Measurements from ENCODE around the gene GCG. TPM values are rescaled to one million over a fixed set of nuclear protein-coding genes. Genes with fewer than 3 reads are reported as not detected.
A peak's percentile ranks its signal among the peaks of the same experiment; 100 is the strongest.

GCG gene
- total and polyA plus RNA-seq, 10 of the 15 experiments (the other 5 are each of a cell fraction or from before 2014, with no cell fraction given), result not detected

- TF ChIP-seq YY1 (IDR thresholded peaks at IDR 0.05; ENCODE audit: low read depth, low read length) (0 out of 2 replicates have a peak, but pooled peaks have one; percentile 28), IRF3 (IDR thresholded peaks at IDR 0.05) (no peak)
These were observed 1.7 kb upstream of the GCG start (continued) for GRCh38 chr2:162153608-162154224.

- Histone ChIP-seq H3K36me3 (ENCODE audit: control insufficient read depth in 2 of 2, insufficient read depth in 2 of 2, low read length in 1 of 2) (no peaks in the 10 kb centered on the region), H3K4me3 (no peak overlapping the region), H3K9ac (ENCODE audit: control insufficient read depth, insufficient read depth, low read length) (no peak overlapping the region), H4K20me1 (ENCODE audit: control insufficient read depth, insufficient read depth) (no peaks in the 10 kb centered on the region), H3K27ac (ENCODE audit: control insufficient read depth, insufficient read depth) (no peak overlapping the region), H2AFZ (ENCODE audit: control insufficient read depth, low read depth, low read length) (no peak overlapping the region), H3K79me2 (ENCODE audit: control insufficient read depth, insufficient read depth, low read length) (no peaks in the 10 kb centered on the region), H3K27me3 (replicated peaks in 1 of 2; ENCODE audit: control insufficient read depth in 2 of 2, insufficient read depth in 2 of 2, low read length in 1 of 2) (no peaks in the 10 kb centered on the region), H3K4me2 (ENCODE audit: control insufficient read depth, insufficient read depth) (no peak overlapping the region), H3K4me1 (ENCODE audit: control insufficient read depth, insufficient read depth, low read length) (no peaks in the 10 kb centered on the region), H3K9me3 (replicated peaks; ENCODE audit: control insufficient read depth, insufficient read depth, low read length) (no peaks in the 10 kb centered on the region)
- no peak for FAIRE-seq
- intact Hi-C loops (cut with micrococcal nuclease; ENCODE audit: unreplicated experiment), result no loop called here
- RAD21 ChIA-PET (ENCODE audit: unreplicated experiment), result interaction anchor here (0.9 kb wide), 1 partner anchor 24 kb away, joined by 3 read pairs; no protein-coding TSS in a partner anchor
- DNase-seq (ENCODE audit: low read depth, low spot score), result no peak
- in situ Hi-C loops (cut with MboI), result loop anchor here (5.0 kb wide), 1 partner anchor 147 kb away; no protein-coding TSS in a partner anchor
- no TSS peak for BruUV-seq (replicated peaks)
- 42% methylated on average over 8 of the region's 8 CpGs for WGBS (ENCODE audit: insufficient coverage, insufficient replicate concordance, low lambda C conversion rate, missing lambda C conversion rate)
- no peak for ATAC-seq
- SMC1A ChIA-PET (ENCODE audit: uncharacterized antibody, unreplicated experiment), result interaction anchor here (0.6 kb wide), 2 partner anchors 21 to 395 kb away, joined by 3 read pairs; no protein-coding TSS in a partner anchor
- CTCF ChIA-PET, result interaction anchor here (0.8 to 5.7 kb wide), 4 partner anchors 24 to 184 kb away, joined by 3 to 26 read pairs (median 5); no protein-coding TSS in a partner anchor
- TF ChIP-seq FOS (IDR thresholded peaks at IDR 0.05; ENCODE audit: borderline replicate concordance, extremely low read depth, insufficient read length), result no peak
- TF ChIP-seq KDM1A (IDR thresholded peaks at IDR 0.05; ENCODE audit: borderline replicate concordance), result no peak
- POLR2A ChIA-PET, result no interaction called here
These were observed 2.1 kb downstream of the GCG start for GRCh38 chr2:162149940-162150339.

All from GM12878 (cell line).